IMR-90 (cell line): ENCODE measurements around the gene ZMIZ1. TPM values are rescaled to one million over a fixed set of nuclear protein-coding genes. Genes with fewer than 3 reads are reported as not detected.

ENCODE experiments used
- ATAC-seq: fragments of 200-7000 bp; cut with Tn5 transposase; 2 replicates; pipeline ENCODE4 v1.9.1; 2020; ENCODE audit warnings: low read depth, mild to moderate bottlenecking, moderate library complexity
- BruUV-seq: library from RNA; stranded (reverse); fragments of 400-500 nt; replicated peaks from 2 replicates; lab custom pipeline; 2021; lab: Mats Ljungman, UMichigan
- CTCF ChIA-PET: fragments of 300-600 bp; formaldehyde crosslinking; extraction: SDS; loops from one replicate; lab custom pipeline; 2021; ENCODE audit warnings: antibody characterized with exemption; lab: Yijun Ruan, JAX
- POLR2A ChIA-PET: fragments of 300-600 bp; sonication (Branson Sonifier 250); formaldehyde crosslinking; loops from one replicate; lab custom pipeline; 2022; ENCODE audit warnings: antibody characterized with exemption; ENCODE audit not compliant: unreplicated experiment; lab: Charles Lee
- DNase-seq: peaks from one replicate; pipeline ENCODE4 v3.0.0; 2013
- H2AFZ ChIP-seq: replicated peaks from 2 replicates; pipeline ENCODE3; 2013; ENCODE audit warnings: low read length, mild to moderate bottlenecking; ENCODE audit not compliant: poor library complexity
- H2AK5ac ChIP-seq: 2 replicates; pipeline ENCODE4 v1.6.1; 2013; ENCODE audit warnings: low read depth, low read length, inconsistent platforms
- H2AK9ac ChIP-seq: replicated peaks from 2 replicates; pipeline ENCODE3; 2013; ENCODE audit warnings: mild to moderate bottlenecking, low read depth, low read length, moderate library complexity; ENCODE audit not compliant: poor library complexity
- H2BK120ac ChIP-seq: 2 replicates; pipeline ENCODE4 v1.6.1; 2013; ENCODE audit warnings: low read depth, low read length, inconsistent platforms
- H2BK15ac ChIP-seq: 3 replicates; pipeline ENCODE4 v1.6.1; 2013; ENCODE audit warnings: low read depth, low read length, inconsistent platforms
- H2BK20ac ChIP-seq: 2 replicates; pipeline ENCODE4 v1.6.1; 2013; ENCODE audit warnings: low read depth, mild to moderate bottlenecking, inconsistent platforms, low read length, moderate library complexity
- H2BK5ac ChIP-seq: 2 replicates; pipeline ENCODE4 v1.6.1; 2013; ENCODE audit warnings: mild to moderate bottlenecking, low read depth, low read length, inconsistent platforms; ENCODE audit not compliant: poor library complexity, severe bottlenecking
- H3K14ac ChIP-seq: replicated peaks from 2 replicates; pipeline ENCODE4 v1.6.1; 2013; ENCODE audit warnings: low read depth, low read length, inconsistent platforms
- H3K18ac ChIP-seq: 2 replicates; pipeline ENCODE4 v1.6.1; 2013; ENCODE audit warnings: low read depth, low read length, control low read depth
- H3K23ac ChIP-seq: 2 replicates; pipeline ENCODE4 v1.6.1; 2013; ENCODE audit warnings: low read depth, low read length, inconsistent platforms
- H3K27ac ChIP-seq: 2 replicates; pipeline ENCODE4 v1.5.1; 2013; ENCODE audit warnings: mild to moderate bottlenecking, control low read depth, low read length; ENCODE audit not compliant: insufficient read depth
- H3K27me3 ChIP-seq: 2 replicates; pipeline ENCODE4 v1.6.1; 2013; ENCODE audit warnings: low read length; ENCODE audit not compliant: control insufficient read depth, insufficient read depth
- H3K36me3 ChIP-seq: 2 replicates; pipeline ENCODE4 v1.6.1; 2013; ENCODE audit warnings: low read length, mixed read lengths; ENCODE audit not compliant: control insufficient read depth, insufficient read depth
- H3K4ac ChIP-seq: 2 replicates; pipeline ENCODE4 v1.6.1; 2013; ENCODE audit warnings: low read depth, low read length, inconsistent platforms
- H3K4me1 ChIP-seq: 2 replicates; pipeline ENCODE4 v1.6.1; 2013; ENCODE audit warnings: low read length, mixed read lengths; ENCODE audit not compliant: control insufficient read depth, insufficient read depth
- H3K4me2 ChIP-seq: 2 replicates; pipeline ENCODE4 v1.6.1; 2013; ENCODE audit warnings: low read depth, mild to moderate bottlenecking, control low read depth, low read length, moderate library complexity
- H3K4me3 ChIP-seq: 2 replicates; pipeline ENCODE4 v1.5.1; 2013; ENCODE audit warnings: low read depth, mild to moderate bottlenecking, control low read depth, low read length, moderate library complexity; ENCODE audit not compliant: insufficient read depth
- H3K56ac ChIP-seq: 2 replicates; pipeline ENCODE4 v1.6.1; 2013; ENCODE audit warnings: low read length, inconsistent platforms; ENCODE audit not compliant: insufficient read depth; ENCODE audit errors: extremely low read depth
- H3K79me1 ChIP-seq, 2 experiments: 2 replicates each; pipeline ENCODE4 v1.6.1; 2013; ENCODE audit warnings: low read length in 2 of 2, inconsistent platforms in 1 of 2, low read depth in 1 of 2
- H3K9ac ChIP-seq: 2 replicates; pipeline ENCODE4 v1.6.1; 2013; ENCODE audit warnings: low read depth, low read length, control low read depth
- H3K9me1 ChIP-seq: 2 replicates; pipeline ENCODE4 v1.6.1; 2013; ENCODE audit warnings: low read length, inconsistent platforms; ENCODE audit not compliant: insufficient read depth
- H3K9me3 ChIP-seq: 2 replicates; pipeline ENCODE4 v1.6.1; 2013; ENCODE audit warnings: low read length; ENCODE audit not compliant: control insufficient read depth, insufficient read depth
- H4K20me1 ChIP-seq: 2 replicates; pipeline ENCODE4 v1.6.1; 2013; ENCODE audit warnings: low read length, inconsistent platforms; ENCODE audit not compliant: insufficient read depth
- H4K5ac ChIP-seq: 2 replicates; pipeline ENCODE4 v1.6.1; 2013; ENCODE audit warnings: mild to moderate bottlenecking, low read depth, low read length, control low read depth
- H4K8ac ChIP-seq, 2 experiments: 2 replicates each; pipeline ENCODE4 v1.6.1; 2013; ENCODE audit warnings: low read depth in 2 of 2, low read length in 2 of 2, control low read depth in 1 of 2, inconsistent platforms in 1 of 2
- H4K91ac ChIP-seq: 2 replicates; pipeline ENCODE4 v1.6.1; 2013; ENCODE audit warnings: low read depth, low read length, inconsistent platforms; ENCODE audit not compliant: insufficient read depth
- BHLHE40 ChIP-seq: fragments of 150-350 bp; IDR thresholded peaks from 2 replicates; pipeline ENCODE4 v1.6.1; 2016; ENCODE audit warnings: mild to moderate bottlenecking, low read depth, low read length
- CEBPB ChIP-seq: IDR thresholded peaks from 2 replicates; pipeline ENCODE4 v1.6.1; 2012; ENCODE audit warnings: low read depth, low read length, improper control_type of control experiment
- CHD1 ChIP-seq: IDR thresholded peaks from 2 replicates; pipeline ENCODE4 v1.6.1; 2012; ENCODE audit warnings: low read depth, low read length, improper control_type of control experiment
- FOS ChIP-seq: fragments of 150-350 bp; IDR thresholded peaks from 2 replicates; pipeline ENCODE4 v1.6.1; 2016; ENCODE audit warnings: low read depth, low read length
- MAFK ChIP-seq: IDR thresholded peaks from 2 replicates; pipeline ENCODE4 v1.6.1; 2012; ENCODE audit warnings: low read depth, low read length, improper control_type of control experiment
- MAZ ChIP-seq: IDR thresholded peaks from 2 replicates; pipeline ENCODE4 v1.6.1; 2012; ENCODE audit warnings: low read depth, mild to moderate bottlenecking, low read length, improper control_type of control experiment, moderate library complexity, borderline replicate concordance
- MXI1 ChIP-seq: IDR thresholded peaks from 2 replicates; pipeline ENCODE4 v1.6.1; 2012; ENCODE audit warnings: low read depth, mild to moderate bottlenecking, low read length, moderate library complexity, borderline replicate concordance
- NFE2L2 ChIP-seq: fragments of 150-350 bp; IDR thresholded peaks from 2 replicates; pipeline ENCODE4 v1.6.1; 2016; ENCODE audit warnings: low read depth, mild to moderate bottlenecking, low read length
- POLR2A ChIP-seq: IDR thresholded peaks from 2 replicates; pipeline ENCODE4 v1.6.1; 2012; ENCODE audit warnings: mild to moderate bottlenecking, low read depth, low read length
- RAD21 ChIP-seq: IDR thresholded peaks from 2 replicates; pipeline ENCODE4 v1.6.1; 2012; ENCODE audit warnings: low read length, improper control_type of control experiment
- RCOR1 ChIP-seq: IDR thresholded peaks from 2 replicates; pipeline ENCODE4 v1.6.1; 2012; ENCODE audit warnings: mild to moderate bottlenecking, low read length, improper control_type of control experiment; ENCODE audit not compliant: insufficient replicate concordance
- RFX5 ChIP-seq: IDR thresholded peaks from 2 replicates; pipeline ENCODE4 v1.8.0; 2012; ENCODE audit warnings: low read depth, mild to moderate bottlenecking, low read length, moderate library complexity
- SMC3 ChIP-seq: fragments of 150-350 bp; IDR thresholded peaks from 2 replicates; pipeline ENCODE4 v1.6.1; 2016; ENCODE audit warnings: low read depth, mild to moderate bottlenecking, antibody characterized with exemption, low read length, moderate library complexity
- WGBS, 2 experiments: methylation state at CpG; one replicate each; pipeline versions ENCODE4 v1.1.5 to v1.1.7; 2013; ENCODE audit warnings: missing lambda C conversion rate in 2 of 2; ENCODE audit not compliant: insufficient read length in 1 of 2; ENCODE audit errors: extremely low coverage in 2 of 2; 5-methylcytosine and 5-hydroxymethylcytosine counted together
- dilution Hi-C: fragments of 300-500 bp; cut with HindIII; formaldehyde crosslinking; loops from one replicate; pipeline ENCODE4 v1.14.3; 2018; ENCODE audit warnings: low sequenced_read_pairs; ENCODE audit not compliant: unreplicated experiment
- in situ Hi-C: fragments of 300-500 bp; cut with MboI; formaldehyde crosslinking; loops from 3 replicates; pipeline ENCODE4 v1.14.3; 2019; ENCODE audit warnings: low sequenced_read_pairs, inconsistent platforms, mixed read lengths
- intact Hi-C: fragments of 100-400 bp; cut with micrococcal nuclease; formaldehyde crosslinking; loops from 2 replicates; pipeline ENCODE4 v1.10.0; 2022
- polyA plus RNA-seq, 3 experiments: library from polyadenylated mRNA; depleted of rRNA; stranded (reverse); fragments of >200 nt; gene quantifications; 2 replicates each; pipeline ENCODE4 v1.2.3, GENCODE V29; 2012; ENCODE audit warnings: low replicate concordance in 1 of 3
- total RNA-seq: library from RNA; depleted of rRNA; stranded (reverse); fragments of >200 nt; gene quantifications from 2 replicates; pipeline ENCODE4 v1.2.3, GENCODE V29; 2012
- TF ChIP-seq, protein P1 (sequence below): fragments of 150-350 bp; IDR thresholded peaks from 2 replicates; pipeline ENCODE4 v1.6.1; 2016; ENCODE audit warnings: low read depth, mild to moderate bottlenecking, low read length, moderate library complexity, borderline replicate concordance
- TF ChIP-seq, protein P2 (sequence below): fragments of 150-350 bp; IDR thresholded peaks from 2 replicates; pipeline ENCODE4 v1.6.1; 2017; ENCODE audit warnings: mild to moderate bottlenecking, antibody characterized with exemption, low read length, low read depth
- TF ChIP-seq, protein P3 (sequence below): conservative IDR thresholded peaks from 2 replicates; pipeline ENCODE4 v1.5.1; 2012; ENCODE audit warnings: mild to moderate bottlenecking, low read depth, low read length, improper control_type of control experiment

Gene ZMIZ1
- total and polyA plus RNA-seq, 2 of the 4 experiments (the other 2 are of a cell fraction), result 6.6 to 48.7 TPM

DNA sequence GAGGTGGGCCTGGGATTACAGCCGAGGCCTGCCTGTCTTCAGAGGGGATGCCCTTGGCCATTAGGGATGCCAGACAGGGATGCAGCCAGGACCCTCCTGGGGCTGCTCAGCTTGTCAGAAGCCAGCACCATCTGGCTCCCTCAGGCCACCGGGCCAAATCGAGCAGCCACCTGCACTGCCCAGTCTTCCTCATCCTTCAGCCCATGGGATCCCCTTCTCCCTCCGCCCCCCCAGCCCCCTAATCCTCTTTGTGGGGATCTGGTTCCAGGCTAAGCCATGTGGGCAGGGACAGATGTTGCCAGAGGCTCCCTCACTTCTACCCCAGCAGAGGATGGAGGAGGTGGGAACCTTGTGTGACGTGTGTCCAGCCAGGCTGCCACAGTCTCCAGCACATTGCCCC, 141.1 kb downstream of the ZMIZ1 start:
- Histone ChIP-seq H3K79me1 (peaks cover 28 to 83% of the 10 kb centered on the region in 2 experiments), H3K18ac (no peak overlapping the region), H3K4ac (no peak overlapping the region), H4K91ac (no peak overlapping the region), H2AFZ (peak overlapping the region; percentile 46), H2BK120ac (no peak overlapping the region), H2AK9ac (no peak overlapping the region), H3K27ac (no peak overlapping the region), H2BK20ac (no peak overlapping the region), H2AK5ac (no peak overlapping the region), H3K23ac (no peak overlapping the region), H3K9ac (no peak overlapping the region), H4K8ac (no peak overlapping the region), H4K5ac (no peak overlapping the region), H3K56ac (no peak overlapping the region), H2BK5ac (no peak overlapping the region), H3K27me3 (no peaks in the 10 kb centered on the region), H3K4me1 (no peaks in the 10 kb centered on the region), H3K9me3 (no peaks in the 10 kb centered on the region), H2BK15ac (no peak overlapping the region), H4K20me1 (peaks cover 58% of the 10 kb centered on the region), H3K4me3 (no peak overlapping the region), H3K14ac (no peak overlapping the region), H3K4me2 (no peak overlapping the region), H3K36me3 (peaks cover 87% of the 10 kb centered on the region), H3K9me1 (no peaks in the 10 kb centered on the region)
- TF ChIP-seq BHLHE40, result no peak
- no peak for TF ChIP-seq MXI1
- no peak for TF ChIP-seq FOS
- TF ChIP-seq, protein P1, sequence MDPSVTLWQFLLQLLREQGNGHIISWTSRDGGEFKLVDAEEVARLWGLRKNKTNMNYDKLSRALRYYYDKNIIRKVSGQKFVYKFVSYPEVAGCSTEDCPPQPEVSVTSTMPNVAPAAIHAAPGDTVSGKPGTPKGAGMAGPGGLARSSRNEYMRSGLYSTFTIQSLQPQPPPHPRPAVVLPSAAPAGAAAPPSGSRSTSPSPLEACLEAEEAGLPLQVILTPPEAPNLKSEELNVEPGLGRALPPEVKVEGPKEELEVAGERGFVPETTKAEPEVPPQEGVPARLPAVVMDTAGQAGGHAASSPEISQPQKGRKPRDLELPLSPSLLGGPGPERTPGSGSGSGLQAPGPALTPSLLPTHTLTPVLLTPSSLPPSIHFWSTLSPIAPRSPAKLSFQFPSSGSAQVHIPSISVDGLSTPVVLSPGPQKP, result no peak
- no peak for TF ChIP-seq SMC3
- no peak for TF ChIP-seq CEBPB
- TF ChIP-seq MAFK, result no peak
- TF ChIP-seq, protein P2, sequence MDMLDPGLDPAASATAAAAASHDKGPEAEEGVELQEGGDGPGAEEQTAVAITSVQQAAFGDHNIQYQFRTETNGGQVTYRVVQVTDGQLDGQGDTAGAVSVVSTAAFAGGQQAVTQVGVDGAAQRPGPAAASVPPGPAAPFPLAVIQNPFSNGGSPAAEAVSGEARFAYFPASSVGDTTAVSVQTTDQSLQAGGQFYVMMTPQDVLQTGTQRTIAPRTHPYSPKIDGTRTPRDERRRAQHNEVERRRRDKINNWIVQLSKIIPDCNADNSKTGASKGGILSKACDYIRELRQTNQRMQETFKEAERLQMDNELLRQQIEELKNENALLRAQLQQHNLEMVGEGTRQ, result no peak
- no peak for TF ChIP-seq MAZ
- TF ChIP-seq, protein P3, sequence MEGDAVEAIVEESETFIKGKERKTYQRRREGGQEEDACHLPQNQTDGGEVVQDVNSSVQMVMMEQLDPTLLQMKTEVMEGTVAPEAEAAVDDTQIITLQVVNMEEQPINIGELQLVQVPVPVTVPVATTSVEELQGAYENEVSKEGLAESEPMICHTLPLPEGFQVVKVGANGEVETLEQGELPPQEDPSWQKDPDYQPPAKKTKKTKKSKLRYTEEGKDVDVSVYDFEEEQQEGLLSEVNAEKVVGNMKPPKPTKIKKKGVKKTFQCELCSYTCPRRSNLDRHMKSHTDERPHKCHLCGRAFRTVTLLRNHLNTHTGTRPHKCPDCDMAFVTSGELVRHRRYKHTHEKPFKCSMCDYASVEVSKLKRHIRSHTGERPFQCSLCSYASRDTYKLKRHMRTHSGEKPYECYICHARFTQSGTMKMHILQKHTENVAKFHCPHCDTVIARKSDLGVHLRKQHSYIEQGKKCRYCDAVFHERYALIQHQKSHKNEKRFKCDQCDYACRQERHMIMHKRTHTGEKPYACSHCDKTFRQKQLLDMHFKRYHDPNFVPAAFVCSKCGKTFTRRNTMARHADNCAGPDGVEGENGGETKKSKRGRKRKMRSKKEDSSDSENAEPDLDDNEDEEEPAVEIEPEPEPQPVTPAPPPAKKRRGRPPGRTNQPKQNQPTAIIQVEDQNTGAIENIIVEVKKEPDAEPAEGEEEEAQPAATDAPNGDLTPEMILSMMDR, result no peak
- no peak for TF ChIP-seq CHD1
- TF ChIP-seq NFE2L2, result no peak
- no peak for TF ChIP-seq POLR2A
- no peak for TF ChIP-seq RAD21
- no peak for TF ChIP-seq RCOR1
- no peak for TF ChIP-seq RFX5
- intact Hi-C loops, result no loop called here
- dilution Hi-C loops, result no loop called here
- WGBS, 2 experiments, result 80% methylated on average over 1 of the region's 5 CpGs; no CpG with 5 or more reads in 1 of the 2 experiments
- DNase-seq, result no peak
- in situ Hi-C loops, result no loop called here
- BruUV-seq, result no TSS peak
- ChIA-PET CTCF (no interaction called here), POLR2A (no interaction called here)
- ATAC-seq, result no peak
